Erythroblast (primary cell): Measurements from ENCODE around the gene OPRL1.

Experiments used
- GATA1 ChIP-seq: IDR thresholded peaks from 2 replicates; pipeline ENCODE4 v1.6.1; 2011; ENCODE audit warnings: low read depth, mild to moderate bottlenecking, control low read depth, low read length, moderate library complexity
- POLR2A ChIP-seq: IDR thresholded peaks from 2 replicates; pipeline ENCODE4 v1.6.1; 2011; ENCODE audit warnings: mild to moderate bottlenecking, low read length

GRCh38 chr20:64065974-64066343 lies 13.9 kb upstream of the OPRL1 start:
- no peak for TF ChIP-seq POLR2A
- TF ChIP-seq GATA1: no peak
